Suprapubic skin (tissue), 3 donors: ENCODE results near the gene LGALS9.

Experiments
- POLR2A ChIP-seq, 2 donors: fragments of 450-650 bp; IDR thresholded peaks; one replicate each; pipeline ENCODE4 v1.6.1; 2017; ENCODE audit warnings: antibody characterized with exemption in 2 of 2, mild to moderate bottlenecking in 2 of 2, moderate library complexity in 2 of 2
- TF ChIP-seq, protein P1 (sequence below), 2 donors: fragments of 200-600 bp in 1 of 2; fragments of 450-650 bp in 1 of 2; sonication (generic) in 1 of 2; IDR thresholded peaks; one replicate each; pipeline ENCODE4 v1.5.1; 2016 to 2019; ENCODE audit warnings: antibody characterized with exemption in 2 of 2, mild to moderate bottlenecking in 1 of 2, moderate library complexity in 1 of 2

DNA sequence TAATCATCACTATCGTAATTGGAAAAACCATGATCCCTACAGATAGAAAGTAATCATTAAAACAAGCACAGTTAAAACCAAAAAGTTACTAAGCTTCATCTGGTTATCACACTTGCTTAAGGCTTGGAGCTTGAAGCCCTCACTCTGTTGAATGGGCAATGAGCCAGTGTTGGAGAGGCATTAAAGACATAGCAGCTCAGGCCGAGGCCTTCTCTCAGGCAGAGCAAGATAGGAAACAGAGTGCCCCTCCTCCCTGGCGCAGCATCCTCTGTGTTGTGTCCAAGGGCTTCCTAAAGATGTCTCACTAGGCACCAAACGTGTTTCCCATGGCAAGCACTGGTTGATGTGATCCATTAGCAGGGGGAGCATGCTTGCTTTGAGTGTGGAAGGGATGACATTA lies 34.9 kb upstream of the LGALS9 start:
- TF ChIP-seq POLR2A (IDR thresholded peaks at IDR 0.05): no peak
- TF ChIP-seq, protein P1, sequence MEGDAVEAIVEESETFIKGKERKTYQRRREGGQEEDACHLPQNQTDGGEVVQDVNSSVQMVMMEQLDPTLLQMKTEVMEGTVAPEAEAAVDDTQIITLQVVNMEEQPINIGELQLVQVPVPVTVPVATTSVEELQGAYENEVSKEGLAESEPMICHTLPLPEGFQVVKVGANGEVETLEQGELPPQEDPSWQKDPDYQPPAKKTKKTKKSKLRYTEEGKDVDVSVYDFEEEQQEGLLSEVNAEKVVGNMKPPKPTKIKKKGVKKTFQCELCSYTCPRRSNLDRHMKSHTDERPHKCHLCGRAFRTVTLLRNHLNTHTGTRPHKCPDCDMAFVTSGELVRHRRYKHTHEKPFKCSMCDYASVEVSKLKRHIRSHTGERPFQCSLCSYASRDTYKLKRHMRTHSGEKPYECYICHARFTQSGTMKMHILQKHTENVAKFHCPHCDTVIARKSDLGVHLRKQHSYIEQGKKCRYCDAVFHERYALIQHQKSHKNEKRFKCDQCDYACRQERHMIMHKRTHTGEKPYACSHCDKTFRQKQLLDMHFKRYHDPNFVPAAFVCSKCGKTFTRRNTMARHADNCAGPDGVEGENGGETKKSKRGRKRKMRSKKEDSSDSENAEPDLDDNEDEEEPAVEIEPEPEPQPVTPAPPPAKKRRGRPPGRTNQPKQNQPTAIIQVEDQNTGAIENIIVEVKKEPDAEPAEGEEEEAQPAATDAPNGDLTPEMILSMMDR (IDR thresholded peaks at IDR 0.05): no peak
